ENCODE results near the gene LDLRAD4. TPM values are rescaled to one million over a fixed set of nuclear protein-coding genes. Genes with fewer than 3 reads are reported as not detected.

Gene LDLRAD4
- total RNA-seq, 1 experiment from 2014 or later, result not detected

GRCh38 chr18:13530033-13530878, 311.7 kb downstream of the LDLRAD4 start:
- DNase-seq (ENCODE audit: low read depth), result no peak

- DNase-seq (ENCODE audit: low read depth), result no peak
Measured at GRCh38 chr18:13530879-13531387, 312.4 kb downstream of the LDLRAD4 start.

GRCh38 chr18:13531681-13532325, 313.2 kb downstream of the LDLRAD4 start:
- no peak for DNase-seq (ENCODE audit: low read depth)

GRCh38 chr18:13532406-13533075, 314.0 kb downstream of the LDLRAD4 start:
- DNase-seq (ENCODE audit: low read depth), result no peak

GRCh38 chr18:13534631-13535030, 316.1 kb downstream of the LDLRAD4 start:
- DNase-seq (ENCODE audit: low read depth), result no peak

- no peak for DNase-seq (ENCODE audit: low read depth)
Measured at GRCh38 chr18:13536578-13536977, 318.0 kb downstream of the LDLRAD4 start.

GRCh38 chr18:13537022-13537780, 318.6 kb downstream of the LDLRAD4 start:
- DNase-seq (ENCODE audit: low read depth), result no peak

GRCh38 chr18:13538630-13539029, 320.1 kb downstream of the LDLRAD4 start:
- no peak for DNase-seq (ENCODE audit: low read depth)

GRCh38 chr18:13539050-13539449, 320.5 kb downstream of the LDLRAD4 start:
- no peak for DNase-seq (ENCODE audit: low read depth)

- no peak for DNase-seq (ENCODE audit: low read depth)
Measured at GRCh38 chr18:13539843-13540476, 321.4 kb downstream of the LDLRAD4 start.

GRCh38 chr18:13540477-13541182, 322.1 kb downstream of the LDLRAD4 start:
- DNase-seq (ENCODE audit: low read depth), result no peak

GRCh38 chr18:13541621-13542519, 323.3 kb downstream of the LDLRAD4 start:
- DNase-seq (ENCODE audit: low read depth), result no peak

GRCh38 chr18:13542520-13542847, 323.9 kb downstream of the LDLRAD4 start:
- DNase-seq (ENCODE audit: low read depth), result no peak

- DNase-seq (ENCODE audit: low read depth), result no peak
Measured at GRCh38 chr18:13543144-13543543, 324.6 kb downstream of the LDLRAD4 start.

GRCh38 chr18:13543811-13544732, 325.5 kb downstream of the LDLRAD4 start:
- DNase-seq (ENCODE audit: low read depth), result no peak

- DNase-seq (ENCODE audit: low read depth), result no peak
Measured at GRCh38 chr18:13544953-13545352, 326.4 kb downstream of the LDLRAD4 start.

GRCh38 chr18:13545514-13545913, 327.0 kb downstream of the LDLRAD4 start:
- DNase-seq (ENCODE audit: low read depth), result no peak

- DNase-seq (ENCODE audit: low read depth), result no peak
Measured at GRCh38 chr18:13545955-13546354, 327.4 kb downstream of the LDLRAD4 start.
